Measurements from ENCODE around the gene GNAQ.

GNAQ gene

GRCh38 chr9:78001946-78002731, 29.5 kb downstream of the GNAQ start:
- DNase-seq (ENCODE audit: low spot score), result no peak

DNA sequence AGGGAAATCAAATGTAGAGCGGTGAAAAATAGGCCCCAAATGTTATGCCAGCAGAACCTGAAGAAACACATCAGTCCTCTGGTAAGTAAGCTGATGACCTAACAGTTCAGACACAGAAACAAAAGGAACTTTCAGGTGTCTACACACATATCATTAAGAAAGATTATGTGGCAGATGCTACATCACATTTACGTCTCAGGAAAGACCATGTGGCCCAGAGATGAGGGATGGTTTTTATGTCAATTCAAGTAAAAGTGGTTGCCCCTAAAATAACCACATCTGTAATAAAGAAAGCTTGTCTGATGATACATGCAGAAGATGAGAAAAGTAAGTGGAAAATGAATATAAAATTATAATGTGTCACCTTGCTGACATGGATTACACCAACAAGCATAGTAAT, 31.4 kb downstream of the GNAQ start:
- DNase-seq (ENCODE audit: low spot score), result no peak

DNA sequence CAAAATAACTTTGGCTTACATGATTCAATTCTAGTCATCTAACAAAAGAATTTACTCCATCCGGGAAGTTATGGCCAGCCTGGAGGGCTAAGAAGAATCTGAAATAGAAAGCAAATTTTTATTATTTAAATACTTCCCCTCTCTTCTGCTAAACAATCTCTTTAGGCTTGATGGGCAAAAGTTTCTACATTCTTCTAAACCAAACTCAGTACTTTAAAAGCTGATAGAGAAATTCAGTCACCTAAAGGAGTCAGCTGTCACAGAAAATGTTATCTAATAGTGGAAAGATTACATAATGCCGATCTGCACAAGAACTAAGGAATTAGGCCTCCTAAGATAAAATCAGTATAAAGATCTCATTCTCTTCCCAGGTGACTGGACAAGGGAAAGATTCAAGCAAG, 32.4 kb downstream of the GNAQ start:
- DNase-seq (ENCODE audit: low spot score), result no peak

- no peak for DNase-seq (ENCODE audit: low spot score)
These were observed 33.9 kb downstream of the GNAQ start for GRCh38 chr9:77997611-77998284.

- DNase-seq (ENCODE audit: low spot score), result no peak
These were observed 34.9 kb downstream of the GNAQ start for GRCh38 chr9:77996696-77997095.

- no peak for DNase-seq (ENCODE audit: low spot score)
These were observed 40.4 kb downstream of the GNAQ start for GRCh38 chr9:77991191-77991590.

DNA sequence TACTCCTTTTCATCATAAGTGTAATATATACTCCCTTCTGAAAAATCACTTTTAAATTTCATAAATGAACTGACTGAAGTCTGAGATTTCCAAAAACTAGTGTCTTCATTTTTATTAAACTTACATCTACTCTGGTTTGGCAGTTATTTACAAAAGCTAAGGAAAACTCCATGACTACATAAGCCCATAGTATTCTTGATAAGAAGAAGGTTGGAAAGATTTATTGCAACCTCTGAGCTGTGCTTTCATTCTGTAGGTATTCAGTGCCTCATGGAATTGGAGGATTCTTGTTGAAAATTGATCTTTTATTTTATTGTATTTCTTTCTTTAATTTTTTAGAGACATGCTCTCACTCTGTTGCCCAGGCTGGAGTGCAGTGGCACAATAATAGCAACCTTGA, 41.7 kb downstream of the GNAQ start:
- no peak for DNase-seq (ENCODE audit: low spot score)

- no peak for DNase-seq (ENCODE audit: low spot score)
These were observed 42.2 kb downstream of the GNAQ start for GRCh38 chr9:77989458-77989857.

DNA sequence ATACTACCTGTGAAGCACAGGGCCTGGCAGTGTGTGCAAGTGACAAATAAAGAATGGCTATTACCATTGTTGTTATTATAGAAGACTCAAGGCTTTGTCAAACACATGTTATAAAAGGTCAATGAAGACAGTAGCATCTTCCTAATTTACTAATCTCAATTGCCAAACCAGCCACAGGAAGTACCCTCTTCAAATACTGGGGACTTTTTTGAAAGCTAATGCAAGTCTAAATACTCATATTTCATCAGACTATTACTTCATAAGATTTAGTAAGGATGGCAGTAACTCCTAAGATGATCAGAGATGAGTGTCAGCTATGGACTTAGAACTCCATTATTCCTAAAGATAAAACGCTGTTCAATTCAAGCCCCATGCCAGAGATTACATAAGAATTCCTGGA, 43.0 kb downstream of the GNAQ start:
- DNase-seq (ENCODE audit: low spot score), result no peak

DNA sequence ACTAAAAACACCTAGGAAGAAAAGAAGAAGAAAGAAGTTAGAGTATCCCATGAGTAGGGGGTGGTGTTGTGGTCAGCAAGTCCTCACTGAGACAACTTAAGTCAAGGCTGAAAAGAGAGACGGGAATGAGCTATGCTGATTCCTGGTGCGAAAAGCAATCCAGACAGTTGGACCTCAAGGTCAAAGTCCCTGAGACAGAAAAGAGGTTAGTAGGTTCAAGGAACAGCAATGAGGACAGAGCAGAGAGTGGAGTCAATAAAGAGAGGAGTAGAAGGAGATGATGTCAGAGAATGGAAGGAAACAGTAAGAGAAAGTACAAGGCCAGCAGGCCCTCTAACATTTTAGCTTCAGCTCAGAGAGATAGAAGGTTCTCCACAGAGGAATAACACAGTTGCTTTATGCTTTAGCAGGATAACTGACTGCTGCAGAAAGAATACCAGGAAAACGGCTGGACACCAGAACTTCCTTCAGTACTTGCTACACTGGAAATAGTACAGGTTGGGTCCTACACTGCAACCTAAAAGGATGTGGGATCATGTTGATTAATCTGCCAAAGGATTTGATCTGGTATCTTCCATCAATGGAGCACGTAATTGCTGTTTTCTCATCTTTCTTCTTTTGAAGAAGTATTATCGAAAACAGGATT, 43.6 kb downstream of the GNAQ start:
- DNase-seq (ENCODE audit: low spot score), result no peak

DNA sequence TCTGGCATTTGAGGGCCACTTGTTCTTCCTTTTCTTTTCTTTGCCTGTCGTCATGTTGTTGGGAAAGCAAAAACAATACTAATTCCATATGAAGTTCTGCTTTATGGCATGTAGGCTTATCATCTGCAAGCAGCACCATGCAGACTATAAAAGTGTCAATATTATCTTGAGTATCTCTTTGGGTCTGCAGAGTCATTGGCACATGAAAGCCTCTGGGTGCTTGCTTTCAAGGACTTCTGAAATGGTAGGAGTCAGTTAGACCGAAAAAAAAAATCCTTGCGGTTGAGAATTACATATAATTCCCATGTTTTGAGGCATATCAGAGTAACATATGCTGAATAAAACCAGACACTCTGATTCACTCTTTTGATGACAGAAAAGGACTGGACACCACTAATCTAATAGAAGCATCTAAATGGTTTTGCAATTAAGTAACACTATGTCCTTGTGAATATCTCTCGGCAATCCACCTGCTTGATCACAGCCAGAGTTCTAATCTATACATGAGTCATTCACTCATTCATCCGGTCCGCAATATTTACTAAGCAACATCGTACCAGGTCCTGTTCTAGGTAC, 44.4 kb downstream of the GNAQ start:
- DNase-seq (ENCODE audit: low spot score), result no peak

DNA sequence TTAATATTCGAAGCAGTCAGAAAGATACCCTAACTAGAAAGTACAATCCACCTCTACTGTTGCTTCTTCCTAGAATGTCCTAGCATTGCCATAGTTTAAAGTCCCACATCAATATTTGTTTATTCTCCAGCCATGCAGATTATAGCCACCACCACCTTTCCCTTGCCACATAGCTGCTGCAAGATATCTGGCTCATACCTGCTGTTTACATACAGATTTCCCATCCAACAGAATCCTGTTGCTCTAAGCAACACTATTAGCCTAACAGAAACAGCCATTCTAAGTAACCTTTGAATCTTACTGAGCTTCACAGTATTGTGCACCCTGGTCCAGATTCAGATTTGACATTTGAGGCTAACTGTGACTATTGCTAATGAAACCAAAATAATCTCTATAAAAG, 45.6 kb downstream of the GNAQ start:
- no peak for DNase-seq (ENCODE audit: low spot score)

GRCh38 chr9:77983320-77983662, 48.3 kb downstream of the GNAQ start:
- no peak for DNase-seq (ENCODE audit: low spot score)

GRCh38 chr9:77982581-77983319, 48.9 kb downstream of the GNAQ start:
- no peak for DNase-seq (ENCODE audit: low spot score)

- DNase-seq (ENCODE audit: low spot score), result no peak
These were observed 49.7 kb downstream of the GNAQ start for GRCh38 chr9:77981907-77982306.

DNA sequence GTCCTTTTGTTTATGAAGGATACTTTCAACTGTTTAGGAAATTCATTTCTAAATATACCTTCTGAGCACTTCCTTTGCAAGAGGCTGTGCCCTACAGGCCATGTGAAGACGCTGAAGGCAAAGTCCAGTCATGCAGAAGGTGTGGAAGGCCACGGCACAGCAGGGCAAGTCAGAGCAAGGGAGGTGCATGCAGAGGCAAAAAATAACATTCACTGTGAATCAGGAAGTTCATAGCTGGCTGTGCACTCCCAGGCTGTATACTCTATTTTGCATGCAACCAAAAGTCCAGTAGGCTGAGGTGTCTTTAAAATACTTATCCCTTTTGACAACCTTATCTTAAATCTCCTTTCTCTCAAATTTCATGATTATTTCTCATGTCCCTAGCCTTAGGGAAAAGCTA, 50.3 kb downstream of the GNAQ start:
- DNase-seq (ENCODE audit: low spot score), result no peak

DNA sequence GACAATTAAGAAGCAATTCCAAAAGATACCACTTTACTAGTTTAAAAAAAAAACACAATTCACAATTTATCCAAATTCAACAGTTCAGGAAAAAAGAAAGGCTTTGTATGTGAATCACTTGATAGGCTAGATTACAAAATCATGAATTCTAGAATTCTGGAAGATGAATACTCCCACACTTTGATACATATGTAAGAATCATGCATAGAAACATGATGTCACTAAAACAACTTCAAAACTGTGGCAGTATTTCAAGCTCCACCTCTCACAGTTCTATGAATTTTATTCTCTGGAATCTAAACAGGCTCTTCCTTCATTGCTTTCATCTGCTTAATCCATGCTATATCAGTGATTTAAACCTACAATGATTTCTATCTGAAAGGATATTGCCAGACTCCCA, 51.0 kb downstream of the GNAQ start:
- no peak for DNase-seq (ENCODE audit: low spot score)

DNA sequence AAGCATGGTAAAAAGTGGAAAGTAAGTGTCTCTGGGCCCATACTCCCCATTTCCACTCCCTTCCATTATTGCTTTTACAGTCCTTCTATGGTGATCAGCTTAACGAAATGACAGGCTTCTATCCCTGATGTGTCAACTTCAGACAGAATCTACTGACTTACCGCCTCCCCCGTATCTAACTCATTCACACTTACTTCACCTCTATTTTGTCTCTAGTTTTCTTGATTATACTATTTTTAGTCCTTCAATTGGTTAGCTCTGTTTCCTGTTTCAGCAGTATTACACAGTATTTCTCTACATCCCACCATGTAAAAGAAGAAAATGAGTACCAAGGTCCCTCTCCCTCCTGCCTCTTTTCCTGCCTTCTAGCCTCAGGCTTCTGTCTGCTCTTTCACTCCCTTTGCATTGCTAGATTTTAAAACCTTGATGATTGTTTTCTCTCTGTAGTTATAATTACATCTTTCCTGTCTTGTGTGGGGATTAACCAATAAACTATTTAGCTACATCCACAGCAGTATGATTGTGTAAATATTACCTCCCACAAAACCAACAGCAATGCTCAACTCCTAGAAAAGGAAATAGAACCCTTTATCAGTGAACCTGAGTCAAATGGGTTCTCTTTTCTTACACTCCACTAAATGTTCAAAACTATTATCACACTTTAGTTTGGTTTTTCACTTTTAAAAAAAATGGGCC, 53.4 kb downstream of the GNAQ start:
- no peak for DNase-seq (ENCODE audit: low spot score)

DNA sequence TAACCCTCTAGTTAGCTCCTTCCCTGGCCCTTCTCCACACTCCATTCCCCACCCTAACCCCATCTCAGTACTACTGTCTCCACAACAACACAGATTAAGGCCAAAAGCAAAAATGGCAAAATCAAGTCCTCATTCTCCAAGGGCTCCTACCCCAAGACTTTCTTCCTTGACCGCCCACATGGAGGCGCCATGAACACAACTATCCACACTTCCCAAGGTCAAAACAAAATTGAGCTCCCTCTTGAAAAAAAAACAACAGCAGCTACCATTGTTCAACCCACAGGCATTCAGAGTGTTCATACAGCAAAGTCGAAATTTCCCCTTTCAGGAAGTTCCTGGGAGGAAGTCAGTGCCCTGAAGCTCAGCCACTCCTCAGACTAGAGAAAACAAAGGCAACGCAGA, 54.4 kb downstream of the GNAQ start:
- peak; percentile 60 for DNase-seq (ENCODE audit: low spot score)

DNA sequence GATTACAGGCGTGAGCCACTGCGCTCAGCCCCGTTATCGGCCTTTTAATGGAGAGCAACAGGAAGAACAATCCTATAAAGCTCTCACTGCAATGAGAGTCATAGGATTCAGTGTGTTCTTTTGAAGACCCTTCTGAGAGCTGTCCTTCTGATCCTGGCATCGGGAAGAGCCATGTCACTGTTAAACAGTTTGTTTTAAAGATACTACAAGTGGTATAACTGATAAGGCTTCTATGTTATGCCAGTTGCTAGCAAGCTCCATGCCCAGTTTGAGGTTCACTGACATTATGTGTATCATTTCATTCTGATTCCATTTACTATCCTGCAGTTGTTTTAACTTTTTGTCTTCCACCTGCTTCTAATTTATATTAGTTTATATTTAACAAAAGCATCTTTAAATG, 55.8 kb downstream of the GNAQ start:
- DNase-seq (ENCODE audit: low spot score), result no peak

GRCh38 chr9:77975036-77975435, 56.6 kb downstream of the GNAQ start:
- no peak for DNase-seq (ENCODE audit: low spot score)

GRCh38 chr9:77974434-77974833, 57.2 kb downstream of the GNAQ start:
- DNase-seq (ENCODE audit: low spot score), result no peak
